Stimulated activated CD8-positive, alpha-beta memory T cell treated with anti-CD3 and anti-CD28 coated beads, Interleukin-12 subunit alpha, Interleukin-12 subunit beta, amount 100 ng/mL, for 24 hours (primary cell): Measurements from ENCODE around the gene GLI2.

ENCODE experiments used
- DNase-seq: peaks from one replicate; pipeline ENCODE4 v3.0.0-alpha.2; 2020; ENCODE audit errors: extremely low read depth

The GLI2 gene

DNA sequence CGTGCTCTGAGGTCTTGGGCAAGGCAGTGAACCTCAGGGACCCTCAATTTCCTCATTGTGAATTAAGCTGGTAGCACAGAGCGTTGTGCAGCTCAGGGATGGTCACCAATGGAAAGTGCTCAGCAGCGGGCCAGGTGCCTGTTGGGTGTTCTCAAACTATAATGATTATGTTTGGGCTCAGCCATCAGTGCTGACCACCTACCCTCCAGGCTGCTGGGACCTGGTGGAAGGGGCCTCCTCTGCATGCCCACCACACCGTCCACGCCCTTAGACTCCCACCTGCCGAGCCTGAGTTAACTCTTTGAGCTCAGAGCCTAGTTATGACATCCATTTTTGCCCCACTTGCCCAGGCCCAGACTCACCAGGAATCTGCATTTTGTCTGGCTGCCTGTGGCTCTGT, 35.0 kb downstream of the GLI2 start:
- no peak for DNase-seq

DNA sequence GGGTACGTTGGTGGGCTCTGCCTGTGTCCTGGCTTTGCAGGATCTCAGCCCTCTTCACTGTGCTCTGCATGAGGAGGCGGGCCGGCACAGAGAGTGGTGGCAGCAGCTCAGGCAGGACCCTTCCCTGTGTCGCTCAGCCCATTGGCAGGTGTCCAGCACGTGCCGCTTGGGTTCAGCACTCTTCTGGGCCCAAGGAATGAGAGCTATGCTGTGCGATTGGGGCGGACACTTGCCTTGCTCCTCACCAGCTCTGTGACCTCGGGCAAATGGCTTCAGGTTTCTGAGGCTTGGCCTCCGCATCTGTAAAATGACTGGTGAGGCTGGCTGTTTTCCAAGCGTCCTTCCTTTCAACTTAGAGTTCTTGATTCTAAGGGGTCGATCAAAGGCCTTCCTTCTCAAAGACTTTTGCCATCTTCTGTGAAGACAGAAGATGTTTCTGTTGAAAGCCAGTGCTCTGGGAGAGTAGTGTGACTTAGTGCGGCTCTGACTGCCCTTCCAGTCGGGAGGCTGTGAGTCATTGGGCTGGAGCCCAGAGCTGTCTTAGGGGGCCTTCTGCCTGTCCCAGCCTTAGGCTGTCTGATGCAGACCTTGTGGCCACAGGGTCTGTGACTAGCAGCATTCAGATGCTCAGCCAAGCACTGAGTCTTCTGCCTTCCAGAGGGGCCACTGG, 35.6 kb downstream of the GLI2 start:
- no peak for DNase-seq

DNA sequence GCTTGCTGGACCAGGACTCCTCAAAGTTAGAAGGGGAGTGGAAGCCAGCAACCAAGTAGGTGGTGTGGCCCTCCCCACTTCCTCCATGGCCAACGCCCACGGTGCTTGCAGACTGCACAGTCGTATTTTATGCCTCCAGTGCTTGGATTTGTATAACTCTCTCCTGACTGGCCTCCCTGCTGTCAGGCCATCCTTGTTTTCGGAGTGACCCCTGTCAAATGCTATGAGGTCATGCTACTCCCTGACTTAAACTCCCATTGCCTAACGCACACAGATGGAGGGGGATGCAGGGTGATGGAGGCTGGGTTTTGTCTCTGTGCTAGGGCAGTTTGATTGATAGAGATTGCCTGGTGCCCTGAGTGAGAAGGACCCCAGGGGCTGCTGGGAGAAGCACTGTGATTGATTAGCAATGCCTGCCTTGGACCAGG, 36.1 kb downstream of the GLI2 start:
- no peak for DNase-seq

DNA sequence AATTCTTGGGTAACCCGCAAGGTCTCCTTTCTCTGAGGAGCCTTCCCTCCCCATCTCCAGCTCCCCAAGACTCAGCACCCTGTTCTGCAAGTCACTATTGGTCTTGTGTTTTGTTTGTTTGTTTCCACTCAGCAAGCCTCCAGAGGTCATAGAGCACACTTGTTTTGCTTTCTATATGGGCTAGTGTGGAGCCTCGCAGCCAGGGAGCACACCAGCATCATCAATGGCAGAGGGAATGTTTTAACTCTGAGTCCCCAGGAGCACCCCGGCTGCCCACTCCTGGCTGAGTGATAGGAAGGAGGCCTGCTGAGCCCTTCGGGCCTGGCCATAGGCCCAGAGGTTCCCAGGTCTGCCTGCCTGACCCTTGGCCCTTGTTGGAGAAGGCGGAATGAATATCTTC, 36.6 kb downstream of the GLI2 start:
- no peak for DNase-seq

DNA sequence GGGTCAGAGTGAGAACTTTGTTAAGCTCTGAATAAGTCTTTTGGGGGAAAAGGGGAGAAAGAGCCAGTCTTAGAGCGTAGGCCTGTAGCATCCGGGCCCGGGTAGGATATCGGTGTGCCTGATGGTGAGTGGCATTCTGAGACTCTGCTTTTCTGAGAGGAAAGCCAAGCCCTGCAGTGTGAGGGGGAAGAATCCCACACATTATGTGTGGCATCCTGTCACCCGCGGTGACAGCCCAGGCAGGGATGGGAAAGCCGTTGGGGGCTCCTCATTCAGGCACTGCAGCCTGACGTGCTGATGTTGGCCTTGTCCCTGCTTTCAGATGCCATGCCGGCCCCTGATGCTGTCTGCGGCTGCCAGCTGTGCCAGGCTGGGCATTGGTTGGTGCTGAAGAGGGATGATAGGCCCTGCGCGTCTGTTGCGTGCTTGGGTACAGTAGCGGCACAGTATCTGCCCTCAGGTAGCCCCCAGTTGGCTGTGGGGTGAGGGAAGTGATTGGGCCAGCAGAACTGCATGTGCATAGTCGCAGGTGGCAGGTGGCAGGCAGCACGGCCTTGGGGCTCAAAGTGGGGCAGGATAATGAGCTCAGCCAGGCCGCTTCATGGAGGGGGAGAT, 37.6 kb downstream of the GLI2 start:
- no peak for DNase-seq

DNA sequence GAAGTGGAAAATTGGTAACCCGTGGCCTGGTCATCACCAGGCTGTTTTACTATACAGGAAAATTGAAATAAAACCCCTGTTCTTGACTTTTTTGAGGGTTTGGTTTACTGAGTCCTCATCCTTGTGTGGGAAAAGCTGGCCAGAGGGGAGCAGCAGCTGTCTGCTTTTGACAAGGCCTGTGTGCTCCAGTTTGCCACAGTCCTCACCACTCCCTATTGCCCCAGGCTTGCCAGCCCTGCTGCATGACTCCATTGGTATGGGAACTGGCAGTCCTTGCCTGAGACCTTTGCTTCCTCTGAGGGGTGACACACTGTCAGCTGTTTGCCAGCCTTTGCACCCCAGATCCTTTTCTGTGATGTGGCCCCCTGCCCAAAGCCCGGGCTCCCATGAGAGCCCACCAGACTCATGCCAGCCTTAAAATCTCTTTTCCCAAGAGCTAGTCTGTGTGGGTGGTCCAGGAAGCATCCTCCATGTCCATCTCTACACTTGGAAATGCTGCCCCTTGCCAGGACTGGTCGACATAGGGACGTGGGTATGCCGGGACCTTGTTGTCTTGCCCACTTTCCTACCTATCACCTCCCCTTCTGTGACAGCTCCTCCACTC, 39.0 kb downstream of the GLI2 start:
- no peak for DNase-seq

DNA sequence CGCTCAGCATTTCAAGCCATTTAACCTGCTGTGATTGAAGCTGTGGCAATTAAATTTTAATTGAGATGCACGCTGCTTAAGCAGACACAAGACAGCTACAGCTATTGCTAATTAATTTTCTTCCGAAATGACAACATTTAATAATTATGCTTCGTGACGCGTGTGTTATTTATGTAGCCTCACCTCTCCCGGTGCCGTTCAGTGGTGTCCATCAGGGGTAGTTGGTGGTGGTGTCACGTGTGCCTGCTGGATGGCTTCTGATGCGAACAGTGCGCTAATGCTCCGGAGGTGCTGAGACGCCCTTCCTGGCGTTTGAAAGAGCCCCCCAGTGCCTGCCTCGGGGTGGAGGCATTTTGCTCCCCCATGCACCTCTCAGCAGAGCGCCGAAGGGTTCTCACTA, 39.5 kb downstream of the GLI2 start:
- no peak for DNase-seq

DNA sequence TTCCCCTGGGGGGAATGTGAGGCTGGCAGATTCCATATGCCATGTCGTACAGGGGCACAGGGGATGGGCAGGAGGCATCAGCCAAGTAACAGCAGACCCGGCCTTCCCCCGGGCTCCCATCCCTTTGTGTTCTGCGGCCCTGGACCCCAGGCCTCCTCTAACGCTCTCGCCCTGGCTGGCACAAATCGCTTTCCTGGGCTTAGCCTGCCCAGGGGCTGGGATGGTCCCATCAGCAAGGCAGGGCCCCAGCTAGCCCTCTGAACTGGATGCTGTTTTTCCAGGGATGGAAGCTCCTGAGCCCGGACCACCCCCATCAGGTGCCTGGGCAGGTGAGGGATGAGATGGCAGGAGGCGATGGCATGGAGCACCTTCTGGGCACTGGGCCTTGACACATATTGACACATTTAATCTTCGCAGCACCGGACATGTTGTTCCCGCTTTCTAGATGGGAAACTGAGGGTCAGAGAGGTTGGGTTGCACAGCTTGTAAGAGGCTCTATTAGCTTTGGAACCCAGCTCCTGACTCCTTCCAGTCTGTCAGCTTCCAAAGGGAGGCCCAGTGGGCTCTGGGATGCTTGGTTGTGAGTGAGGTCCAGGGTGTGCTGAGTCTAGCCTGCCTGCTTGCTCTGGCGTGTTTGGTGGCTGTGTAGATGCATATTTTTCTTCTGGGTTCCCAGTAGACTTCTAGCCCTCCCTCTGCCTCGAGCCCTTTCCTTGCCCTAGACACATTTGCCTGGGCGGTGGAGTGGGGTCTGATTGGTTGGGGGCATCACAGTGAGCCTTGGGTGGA, 40.3 kb downstream of the GLI2 start:
- DNase-seq: no peak

DNA sequence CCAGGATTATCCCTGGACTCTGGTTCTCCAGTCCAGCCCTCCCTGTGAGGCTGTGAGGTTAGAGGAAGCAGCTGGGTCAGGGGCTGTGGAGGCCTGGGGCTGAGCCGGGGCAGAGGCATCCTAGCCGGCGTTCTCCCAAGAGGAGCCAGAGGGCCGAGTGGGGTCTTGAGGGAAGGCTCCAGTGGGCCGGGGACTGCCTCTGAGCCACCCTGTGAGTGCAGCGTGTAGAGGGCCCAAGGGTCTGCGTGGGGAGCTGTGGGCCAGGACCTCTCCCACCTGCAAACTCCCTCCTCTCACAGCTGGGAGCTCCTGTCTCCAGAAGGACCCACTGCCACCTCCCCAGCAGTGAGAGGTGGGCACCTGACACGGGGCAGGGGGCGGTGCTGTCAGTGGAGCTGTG, 41.0 kb downstream of the GLI2 start:
- no peak for DNase-seq

DNA sequence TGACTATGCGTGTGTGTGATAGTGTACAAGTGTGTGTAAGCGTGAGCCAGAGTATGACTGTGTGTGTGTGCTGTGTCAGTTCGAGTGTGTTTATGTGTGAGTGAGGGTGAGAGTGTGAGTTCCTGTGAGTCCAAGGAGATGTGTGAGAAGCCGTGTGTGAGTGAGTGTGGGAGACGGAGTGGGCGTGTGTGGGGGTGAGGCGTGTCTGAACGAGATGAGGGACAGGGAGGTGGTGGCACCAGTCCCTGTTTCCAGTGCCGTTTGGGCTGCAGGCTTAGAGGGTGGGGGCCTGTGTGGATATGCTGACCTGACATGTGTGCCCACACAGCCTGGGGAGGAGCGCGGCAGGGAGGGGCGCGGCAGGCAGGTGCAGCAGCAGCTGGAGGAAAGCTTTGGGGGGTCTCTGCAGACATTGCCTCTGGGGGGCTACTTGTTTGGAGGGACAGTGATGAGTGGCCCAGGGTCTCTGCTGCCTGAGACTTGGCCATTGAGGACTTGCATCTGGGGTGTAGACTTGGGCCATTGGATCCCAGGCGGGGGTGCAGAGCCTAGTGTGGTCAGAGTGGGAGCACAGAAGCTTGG, 41.6 kb downstream of the GLI2 start:
- DNase-seq: no peak

DNA sequence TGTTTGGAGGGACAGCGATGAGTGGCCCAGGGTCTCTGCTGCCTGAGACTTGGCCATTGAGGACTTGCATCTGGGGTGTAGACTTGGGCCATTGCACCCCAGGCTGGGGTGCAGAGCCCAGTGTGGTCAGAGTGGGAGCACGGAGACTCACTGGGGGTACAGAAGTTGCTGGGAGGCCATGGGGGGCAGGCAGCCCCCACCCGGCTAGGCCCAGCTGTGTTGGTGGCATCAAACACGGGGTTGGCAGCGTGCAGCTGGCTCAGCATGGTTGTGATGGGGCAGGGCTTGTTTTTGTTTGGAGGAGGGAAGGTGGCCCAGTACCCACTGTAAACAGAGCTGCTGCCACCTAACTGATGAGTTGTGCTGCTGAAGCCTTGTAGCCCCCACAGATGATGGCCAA, 42.1 kb downstream of the GLI2 start:
- DNase-seq: no peak

DNA sequence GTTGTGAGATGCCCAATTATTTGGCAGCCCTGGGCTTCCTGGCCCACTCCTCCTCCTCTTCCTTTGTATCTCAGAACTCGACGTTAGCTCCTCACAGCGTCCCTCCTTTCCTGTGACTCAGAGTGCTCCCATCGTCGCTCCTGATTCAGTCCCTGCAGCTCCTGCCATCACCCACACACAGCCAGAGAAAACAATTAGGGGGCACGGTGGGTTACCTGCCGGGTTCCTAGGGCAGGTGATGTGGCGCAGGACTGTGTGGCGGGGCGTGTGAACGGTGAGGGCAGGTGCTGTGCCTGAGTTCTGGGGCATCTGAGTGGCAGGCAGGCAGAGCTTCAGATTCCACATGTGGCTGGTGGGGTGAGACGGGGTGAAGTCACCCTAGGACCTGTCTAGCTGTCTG, 42.6 kb downstream of the GLI2 start:
- DNase-seq: no peak

DNA sequence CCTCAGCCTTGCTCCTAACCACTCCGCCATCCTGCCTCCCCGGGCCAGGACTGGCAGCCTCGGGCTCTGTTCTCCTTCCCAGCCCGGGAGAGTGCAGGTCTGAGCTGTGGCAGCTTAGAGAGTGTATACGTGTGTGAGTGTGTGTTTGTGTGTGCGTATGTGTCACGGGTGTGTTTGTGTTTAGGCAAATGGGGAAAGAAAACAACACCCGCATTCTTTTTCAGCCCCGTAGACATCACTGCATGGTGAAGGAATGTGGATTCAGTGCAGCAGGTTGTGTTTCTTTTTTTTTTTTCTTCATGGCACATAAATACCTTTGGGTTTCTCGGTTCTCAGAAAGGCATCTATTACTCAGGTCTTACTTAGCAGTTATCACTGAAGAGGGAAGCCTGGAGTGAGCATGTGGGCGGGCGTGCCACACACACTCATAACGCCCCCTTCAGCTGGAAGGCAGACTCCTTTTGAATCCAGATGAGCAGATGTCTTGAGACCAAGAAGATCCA, 44.2 kb downstream of the GLI2 start:
- DNase-seq: no peak

DNA sequence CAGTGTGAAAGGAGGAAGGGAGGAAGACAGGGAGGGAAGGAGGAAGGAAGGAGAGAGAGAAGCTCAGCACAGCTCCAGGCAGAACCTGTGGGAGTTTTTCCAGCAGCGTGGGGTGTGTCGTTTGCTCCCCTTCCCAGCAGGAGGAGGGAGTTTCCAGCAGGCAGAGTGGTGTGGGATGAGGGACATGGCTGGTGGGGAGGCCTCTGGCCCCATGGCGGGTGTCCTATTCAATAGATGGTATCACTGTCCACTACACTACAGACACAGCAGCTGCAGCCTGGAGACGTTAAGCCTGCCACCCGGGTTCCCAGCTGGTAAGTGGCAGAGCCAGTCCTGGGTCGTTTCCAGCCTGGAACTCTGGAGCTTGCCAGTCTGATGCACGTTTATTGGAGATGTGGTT, 44.7 kb downstream of the GLI2 start:
- DNase-seq: no peak

DNA sequence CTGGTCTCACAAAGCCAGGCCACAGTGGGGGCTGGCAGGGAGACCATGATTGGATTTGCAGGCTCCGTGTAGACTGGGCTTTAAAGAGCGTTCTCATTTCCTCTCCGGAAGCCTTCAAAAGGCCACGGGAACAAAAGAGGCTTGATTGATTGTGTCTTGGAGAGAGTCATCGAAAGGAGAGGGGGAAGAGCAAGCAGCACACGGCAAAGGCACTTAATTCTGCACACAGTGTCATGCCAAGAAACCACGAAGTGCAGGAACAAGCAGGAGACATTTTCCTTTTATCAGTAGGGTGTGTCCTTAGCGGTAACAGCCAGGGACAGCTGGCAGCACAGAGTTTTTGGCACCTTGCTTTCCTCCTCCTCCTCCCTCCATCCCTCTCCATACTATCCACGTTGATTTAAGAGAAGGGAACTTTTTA, 47.7 kb downstream of the GLI2 start:
- DNase-seq: no peak

DNA sequence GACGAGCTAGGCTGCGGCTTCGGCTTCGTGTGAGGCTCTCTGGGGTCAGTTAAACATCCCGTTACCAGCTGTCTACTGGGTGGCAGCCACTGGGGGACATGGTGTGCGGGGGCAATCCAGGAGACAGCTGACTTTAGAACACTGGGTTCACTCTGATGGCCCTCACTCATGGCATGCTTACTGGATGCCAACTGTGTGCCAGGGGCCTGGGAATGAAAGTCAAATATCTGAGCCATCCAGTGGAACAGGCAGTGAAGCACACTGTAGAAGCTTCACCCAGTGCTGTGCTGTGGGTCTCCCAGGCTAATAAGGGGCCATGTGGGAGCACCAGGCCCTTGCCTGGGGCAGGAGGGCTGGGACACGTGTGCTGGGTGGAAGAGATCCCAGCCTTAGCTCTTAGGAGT, 48.3 kb downstream of the GLI2 start:
- no peak for DNase-seq
